Mesothelial cell of epicardium (in vitro differentiated cells): ENCODE data around the gene SMG6. TPM values are rescaled to one million over a fixed set of nuclear protein-coding genes. Genes with fewer than 3 reads are reported as not detected.

Experiments used
- DNase-seq, 2 experiments: peaks; one replicate each; pipeline ENCODE4 v3.0.0; 2021; ENCODE audit warnings: low spot score in 2 of 2; ENCODE audit not compliant: unreplicated experiment in 2 of 2
- H3K27ac Mint-ChIP-seq: 2 replicates; pipeline ENCODE4 v1.8.0; 2021; ENCODE audit warnings: mixed read lengths
- H3K27me3 Mint-ChIP-seq: 2 replicates; pipeline ENCODE4 v1.8.0; 2021; ENCODE audit warnings: low read depth, mixed read lengths
- H3K36me3 Mint-ChIP-seq: 2 replicates; pipeline ENCODE4 v1.8.0; 2021; ENCODE audit warnings: mixed read lengths
- H3K4me1 Mint-ChIP-seq: 2 replicates; pipeline ENCODE4 v1.8.0; 2021; ENCODE audit warnings: mixed read lengths
- H3K4me3 Mint-ChIP-seq: 2 replicates; pipeline ENCODE4 v1.8.0; 2021; ENCODE audit warnings: mild to moderate bottlenecking, moderate library complexity, mixed read lengths
- H3K9me3 Mint-ChIP-seq: 2 replicates; pipeline ENCODE4 v1.8.0; 2021; ENCODE audit warnings: mixed read lengths
- total RNA-seq: library from RNA; stranded (reverse); gene quantifications from 3 replicates; pipeline ENCODE4 v1.2.1, GENCODE V29; 2021
- TF ChIP-seq, protein P1 (sequence below): fragments of 200-600 bp; sonication (generic); IDR thresholded peaks from one replicate; pipeline ENCODE4 v1.5.0; 2021; ENCODE audit warnings: antibody characterized with exemption; ENCODE audit not compliant: unreplicated experiment

The SMG6 gene
- total RNA-seq, 1 donor from 2014 or later = 58.3 TPM

DNA sequence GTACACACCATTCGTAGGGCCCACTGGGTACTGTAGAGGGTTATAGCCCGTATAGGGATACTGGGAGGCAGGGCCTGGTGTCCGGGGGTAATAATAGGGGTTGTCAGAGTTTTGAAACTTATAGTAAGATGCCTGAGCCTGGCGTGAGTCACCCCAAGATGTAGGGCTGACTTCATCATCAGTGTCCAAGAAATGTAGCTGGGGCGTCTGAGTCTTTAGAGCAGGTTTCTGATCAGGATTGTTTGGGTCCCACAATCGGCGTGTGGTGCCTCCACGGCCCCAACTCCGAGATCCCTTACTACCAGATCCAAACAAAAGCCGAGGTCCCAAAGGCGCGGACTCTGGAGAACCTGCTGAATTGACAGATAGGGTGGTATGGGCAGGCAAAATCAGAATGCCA is 4.4 kb downstream of the SMG6 start:
- no peak for DNase-seq
- H3K36me3 Mint-ChIP-seq = peaks cover 29% of the 10 kb centered on the region

DNA sequence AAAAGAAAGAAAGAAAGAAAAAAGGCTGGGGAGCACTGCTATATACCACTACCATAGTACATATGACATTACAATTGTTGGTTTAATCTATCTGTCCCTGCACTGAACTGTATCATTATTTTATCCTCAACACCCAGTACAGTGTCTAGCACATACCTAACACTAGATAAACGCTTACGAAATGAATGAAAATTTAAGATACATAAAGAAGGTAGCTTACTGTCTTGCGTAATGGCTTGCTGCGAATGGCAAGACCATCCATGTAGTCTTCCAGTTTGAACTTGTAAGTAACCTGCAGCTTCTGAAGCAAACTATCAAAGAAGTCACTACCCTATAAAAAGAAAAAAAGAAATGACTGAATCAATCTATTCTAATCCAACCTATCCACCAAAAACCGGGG is 6.6 kb downstream of the SMG6 start:
- H3K4me1 Mint-ChIP-seq = peaks cover 12% of the 10 kb centered on the region
- no peak overlapping the region for H3K4me3 Mint-ChIP-seq
- H3K9me3 Mint-ChIP-seq = no peaks in the 10 kb centered on the region
- TF ChIP-seq, protein P1, sequence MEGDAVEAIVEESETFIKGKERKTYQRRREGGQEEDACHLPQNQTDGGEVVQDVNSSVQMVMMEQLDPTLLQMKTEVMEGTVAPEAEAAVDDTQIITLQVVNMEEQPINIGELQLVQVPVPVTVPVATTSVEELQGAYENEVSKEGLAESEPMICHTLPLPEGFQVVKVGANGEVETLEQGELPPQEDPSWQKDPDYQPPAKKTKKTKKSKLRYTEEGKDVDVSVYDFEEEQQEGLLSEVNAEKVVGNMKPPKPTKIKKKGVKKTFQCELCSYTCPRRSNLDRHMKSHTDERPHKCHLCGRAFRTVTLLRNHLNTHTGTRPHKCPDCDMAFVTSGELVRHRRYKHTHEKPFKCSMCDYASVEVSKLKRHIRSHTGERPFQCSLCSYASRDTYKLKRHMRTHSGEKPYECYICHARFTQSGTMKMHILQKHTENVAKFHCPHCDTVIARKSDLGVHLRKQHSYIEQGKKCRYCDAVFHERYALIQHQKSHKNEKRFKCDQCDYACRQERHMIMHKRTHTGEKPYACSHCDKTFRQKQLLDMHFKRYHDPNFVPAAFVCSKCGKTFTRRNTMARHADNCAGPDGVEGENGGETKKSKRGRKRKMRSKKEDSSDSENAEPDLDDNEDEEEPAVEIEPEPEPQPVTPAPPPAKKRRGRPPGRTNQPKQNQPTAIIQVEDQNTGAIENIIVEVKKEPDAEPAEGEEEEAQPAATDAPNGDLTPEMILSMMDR = no peak
- no peak overlapping the region for H3K27ac Mint-ChIP-seq
- H3K27me3 Mint-ChIP-seq = no peaks in the 10 kb centered on the region
- H3K36me3 Mint-ChIP-seq = peaks cover 37% of the 10 kb centered on the region
- DNase-seq = no peak

More for the DNA sequence above, 4.4 kb downstream of the SMG6 start:
- Mint-ChIP-seq H3K27ac (no peak overlapping the region), H3K4me1 (peaks cover 18% of the 10 kb centered on the region), H3K27me3 (no peaks in the 10 kb centered on the region), H3K9me3 (no peaks in the 10 kb centered on the region), H3K4me3 (no peak overlapping the region)
- TF ChIP-seq, protein P1 = no peak

DNA sequence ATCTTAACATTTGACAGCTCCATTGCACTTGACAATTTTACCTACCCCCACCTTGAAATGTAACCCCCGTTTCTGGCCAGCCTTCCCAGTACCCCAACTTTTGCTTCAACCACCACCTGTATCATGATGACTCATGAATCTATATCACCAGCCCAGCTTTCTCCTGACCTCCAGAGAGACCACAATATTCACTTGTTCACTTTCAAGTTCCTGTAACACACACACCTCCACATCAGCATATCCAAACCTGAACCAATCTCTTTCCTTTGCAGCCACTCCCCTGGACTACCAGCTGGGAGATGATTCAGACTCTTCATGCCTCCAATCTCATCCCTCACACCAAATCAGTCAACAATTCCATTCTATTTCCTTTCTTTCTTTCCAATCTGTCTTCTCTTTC is 8.0 kb downstream of the SMG6 start:
- Mint-ChIP-seq H3K4me3 (no peak overlapping the region), H3K27ac (no peak overlapping the region), H3K36me3 (peaks cover 45% of the 10 kb centered on the region), H3K4me1 (no peaks in the 10 kb centered on the region), H3K9me3 (no peaks in the 10 kb centered on the region), H3K27me3 (no peaks in the 10 kb centered on the region)
- TF ChIP-seq, protein P1 = no peak
- no peak for DNase-seq

DNA sequence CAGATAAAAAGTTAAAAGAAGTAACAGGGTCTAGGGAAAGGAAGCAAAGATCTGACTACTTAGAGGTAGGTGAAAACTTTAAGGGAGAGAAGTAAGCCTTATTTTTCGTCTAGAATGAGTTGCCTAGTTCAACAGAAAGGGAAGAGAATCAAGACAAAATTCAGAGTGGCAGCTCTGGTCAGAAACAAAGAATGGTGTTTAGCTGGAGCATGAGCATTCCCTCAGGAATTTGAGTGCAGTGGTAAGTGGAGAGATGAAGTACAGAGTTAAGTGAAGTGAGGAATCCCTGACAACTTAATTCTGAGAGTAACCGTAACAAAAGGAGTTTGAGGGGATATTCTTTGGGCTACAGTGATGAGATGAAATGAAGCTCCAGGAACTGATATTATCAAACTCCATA is 11.5 kb downstream of the SMG6 start:
- TF ChIP-seq, protein P1 = no peak
- Mint-ChIP-seq H3K4me1 (no peaks in the 10 kb centered on the region), H3K27me3 (no peaks in the 10 kb centered on the region), H3K27ac (no peak overlapping the region), H3K4me3 (no peak overlapping the region), H3K36me3 (peaks cover 46% of the 10 kb centered on the region), H3K9me3 (no peaks in the 10 kb centered on the region)
- no peak for DNase-seq

DNA sequence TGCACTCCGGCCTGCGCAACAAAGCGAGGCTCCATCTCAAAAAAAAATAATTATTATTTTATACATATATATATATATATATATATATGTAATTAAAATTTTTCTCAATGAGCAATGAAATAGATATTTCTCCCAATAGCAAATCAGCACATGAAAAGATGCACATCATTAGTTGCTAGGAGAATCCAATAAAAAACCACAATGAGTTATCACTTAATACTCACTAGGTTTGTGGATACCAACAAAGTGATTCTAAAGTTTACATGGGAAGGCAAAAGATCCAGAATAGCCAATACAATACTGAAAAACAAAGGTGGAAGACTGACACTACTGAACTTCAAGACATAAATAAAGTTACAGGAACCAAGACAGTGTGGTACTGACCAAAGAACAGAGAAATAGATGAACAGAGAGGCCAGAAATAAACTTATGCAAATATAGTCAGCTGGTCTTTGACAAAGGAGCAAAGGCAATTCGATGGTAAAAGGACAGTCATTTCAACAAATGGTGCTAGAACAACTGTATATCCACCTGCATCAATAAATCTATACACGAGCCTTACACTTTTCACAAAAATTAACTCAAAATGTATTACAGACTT is 13.6 kb downstream of the SMG6 start:
- no peak for DNase-seq
- no peaks in the 10 kb centered on the region for H3K27me3 Mint-ChIP-seq
- no peak overlapping the region for H3K27ac Mint-ChIP-seq
- peaks cover 36% of the 10 kb centered on the region for H3K36me3 Mint-ChIP-seq
- TF ChIP-seq, protein P1 = no peak
- H3K4me3 Mint-ChIP-seq = no peak overlapping the region
- H3K9me3 Mint-ChIP-seq = no peaks in the 10 kb centered on the region
- no peaks in the 10 kb centered on the region for H3K4me1 Mint-ChIP-seq

DNA sequence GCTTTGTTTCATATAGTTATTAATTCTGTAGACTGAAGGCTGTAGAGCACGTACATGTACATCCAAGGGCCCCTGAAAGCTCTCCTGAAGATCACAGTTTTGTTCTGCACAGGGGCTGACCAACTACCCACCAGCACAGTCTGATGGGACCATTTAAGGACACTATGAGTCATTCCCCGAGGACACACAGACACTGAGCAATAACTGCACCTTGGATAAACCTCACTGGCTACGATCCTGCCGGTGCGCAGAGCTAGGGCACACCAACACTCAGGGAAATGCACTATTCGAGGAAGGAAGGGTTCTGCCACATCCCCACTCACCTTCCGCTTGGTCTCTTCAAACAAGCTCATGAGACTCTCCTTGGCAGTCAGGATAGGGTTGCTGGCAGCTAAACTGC is 20.3 kb downstream of the SMG6 start:
- TF ChIP-seq, protein P1 = no peak
- Mint-ChIP-seq H3K36me3 (peaks cover 38% of the 10 kb centered on the region), H3K27me3 (no peaks in the 10 kb centered on the region), H3K27ac (no peak overlapping the region), H3K4me3 (no peak overlapping the region), H3K4me1 (no peaks in the 10 kb centered on the region), H3K9me3 (no peaks in the 10 kb centered on the region)
- DNase-seq = no peak
